BJ (cell line): ENCODE data around the gene HNRNPA2B1. TPM values are rescaled to one million over a fixed set of nuclear protein-coding genes. Genes with fewer than 3 reads are reported as not detected.

ENCODE experiments used
- CTCF ChIA-PET: fragments of 350-600 bp; formaldehyde crosslinking; extraction: SDS; loops from one replicate; lab custom pipeline; 2021; ENCODE audit warnings: antibody characterized with exemption, inconsistent platforms; lab: Yijun Ruan, JAX
- POLR2A ChIA-PET: fragments of 300-600 bp; sonication (Branson Sonifier 250); formaldehyde crosslinking; extraction: SDS; loops from one replicate; lab custom pipeline; 2021; ENCODE audit warnings: antibody characterized with exemption; lab: Charles Lee
- DNase-seq: peaks from one replicate; pipeline ENCODE4 v3.0.0-alpha.2; 2011; ENCODE audit warnings: low read depth
- H3K27me3 ChIP-seq: 2 replicates; pipeline ENCODE4 v1.6.0; 2011; ENCODE audit warnings: low read length; ENCODE audit not compliant: control insufficient read depth, insufficient read depth
- H3K36me3 ChIP-seq: 2 replicates; pipeline ENCODE4 v1.5.1; 2011; ENCODE audit warnings: low read length; ENCODE audit not compliant: control insufficient read depth, insufficient read depth
- H3K4me3 ChIP-seq: 2 replicates; pipeline ENCODE4 v1.5.1; 2011; ENCODE audit warnings: low read depth, mild to moderate bottlenecking, control low read depth, low read length
- polyA plus RNA-seq: library from polyadenylated mRNA; depleted of rRNA; stranded (reverse); fragments of >200 nt; gene quantifications from 2 replicates; pipeline ENCODE4 v1.2.3, GENCODE V29; 2011
- TF ChIP-seq, protein P1 (sequence below): IDR thresholded peaks from 2 replicates; pipeline ENCODE4 v1.5.1; 2011; ENCODE audit warnings: low read depth, mild to moderate bottlenecking, control low read depth, inconsistent platforms, low read length, moderate library complexity; ENCODE audit not compliant: insufficient read depth

HNRNPA2B1 gene
- polyA plus RNA-seq, 1 experiment = 139 TPM

GRCh38 chr7:26213807-26214515 lies 13.4 kb upstream of the HNRNPA2B1 start:
- TF ChIP-seq, protein P1, sequence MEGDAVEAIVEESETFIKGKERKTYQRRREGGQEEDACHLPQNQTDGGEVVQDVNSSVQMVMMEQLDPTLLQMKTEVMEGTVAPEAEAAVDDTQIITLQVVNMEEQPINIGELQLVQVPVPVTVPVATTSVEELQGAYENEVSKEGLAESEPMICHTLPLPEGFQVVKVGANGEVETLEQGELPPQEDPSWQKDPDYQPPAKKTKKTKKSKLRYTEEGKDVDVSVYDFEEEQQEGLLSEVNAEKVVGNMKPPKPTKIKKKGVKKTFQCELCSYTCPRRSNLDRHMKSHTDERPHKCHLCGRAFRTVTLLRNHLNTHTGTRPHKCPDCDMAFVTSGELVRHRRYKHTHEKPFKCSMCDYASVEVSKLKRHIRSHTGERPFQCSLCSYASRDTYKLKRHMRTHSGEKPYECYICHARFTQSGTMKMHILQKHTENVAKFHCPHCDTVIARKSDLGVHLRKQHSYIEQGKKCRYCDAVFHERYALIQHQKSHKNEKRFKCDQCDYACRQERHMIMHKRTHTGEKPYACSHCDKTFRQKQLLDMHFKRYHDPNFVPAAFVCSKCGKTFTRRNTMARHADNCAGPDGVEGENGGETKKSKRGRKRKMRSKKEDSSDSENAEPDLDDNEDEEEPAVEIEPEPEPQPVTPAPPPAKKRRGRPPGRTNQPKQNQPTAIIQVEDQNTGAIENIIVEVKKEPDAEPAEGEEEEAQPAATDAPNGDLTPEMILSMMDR = no peak
- H3K27me3 ChIP-seq = no peaks in the 10 kb centered on the region
- CTCF ChIA-PET = interaction anchor here (0.6 to 1.1 kb wide), 2 partner anchors 11 to 15 kb away, joined by 3 to 5 read pairs; no protein-coding TSS in a partner anchor
- H3K4me3 ChIP-seq = no peak overlapping the region
- no peak for DNase-seq
- H3K36me3 ChIP-seq = peaks cover 3% of the 10 kb centered on the region
- POLR2A ChIA-PET = no interaction called here

DNA sequence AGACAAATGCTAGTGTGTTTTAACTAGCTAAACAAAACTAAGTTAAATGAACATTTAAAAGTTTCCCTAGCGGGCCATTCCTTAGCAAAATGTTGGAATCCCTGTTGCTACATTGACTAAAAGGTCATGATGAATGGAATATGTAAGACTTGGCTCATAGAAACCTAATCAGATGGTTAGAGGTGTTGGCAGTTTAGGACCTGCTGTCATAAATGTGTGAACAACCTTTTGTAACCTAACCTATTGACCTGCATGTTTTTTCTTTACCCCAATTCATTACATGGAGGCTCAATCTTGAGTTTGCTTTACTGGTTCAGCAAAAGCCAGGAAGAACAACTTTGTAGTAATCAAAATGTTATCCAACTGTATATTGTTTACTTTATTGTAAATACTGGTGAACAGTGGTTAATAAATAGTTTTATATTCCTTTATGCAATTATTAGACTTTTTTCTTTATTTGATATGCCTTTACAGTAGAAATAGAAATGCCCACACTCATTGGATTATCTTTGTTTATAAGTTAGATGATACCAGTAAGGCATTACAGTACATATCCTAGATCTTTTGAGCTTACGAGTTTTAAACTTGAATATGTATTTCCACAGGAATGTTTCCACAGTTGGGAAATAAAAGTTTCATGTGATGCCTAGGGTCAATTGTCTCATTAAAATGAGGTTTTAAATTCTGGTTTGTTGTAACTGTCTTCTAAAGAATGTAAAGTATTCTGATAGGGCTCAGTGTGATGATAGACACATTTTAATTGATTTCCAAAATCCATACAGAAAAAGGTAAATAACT lies 12.6 kb upstream of the HNRNPA2B1 start:
- peaks cover 3% of the 10 kb centered on the region for H3K36me3 ChIP-seq
- ChIA-PET POLR2A (no interaction called here), CTCF (interaction anchor here (0.6 kb wide), 1 partner anchor 853 kb away, joined by 3 read pairs; no protein-coding TSS in a partner anchor)
- TF ChIP-seq, protein P1 = no peak
- H3K4me3 ChIP-seq = no peak overlapping the region
- no peaks in the 10 kb centered on the region for H3K27me3 ChIP-seq
- DNase-seq = no peak

- no peak overlapping the region for H3K4me3 ChIP-seq
- TF ChIP-seq, protein P1 = no peak
- H3K27me3 ChIP-seq = no peaks in the 10 kb centered on the region
- ChIA-PET CTCF (interaction anchor here (0.7 to 1.6 kb wide), 3 partner anchors 9 to 117 kb away, joined by 3 to 6 read pairs (median 4); no protein-coding TSS in a partner anchor), POLR2A (interaction anchor here (0.6 kb wide), 1 partner anchor 1379 kb away, joined by 4 read pairs; no protein-coding TSS in a partner anchor)
- H3K36me3 ChIP-seq = peaks cover 10% of the 10 kb centered on the region
- no peak for DNase-seq
Observed at GRCh38 chr7:26208040-26208439, 7.5 kb upstream of the HNRNPA2B1 start.

- ChIA-PET CTCF (interaction anchor here (0.7 kb wide), 1 partner anchor 11 kb away, joined by 3 read pairs; no protein-coding TSS in a partner anchor), POLR2A (no interaction called here)
- TF ChIP-seq, protein P1 = no peak
- Histone ChIP-seq H3K36me3 (peaks cover 6% of the 10 kb centered on the region), H3K27me3 (no peaks in the 10 kb centered on the region), H3K4me3 (peak overlapping the region; percentile 98)
- DNase-seq = no peak
Observed at GRCh38 chr7:26203016-26203415, 2.5 kb upstream of the HNRNPA2B1 start.
